B cell (primary cell): ENCODE results near the gene GLYATL3. TPM values are rescaled to one million over a fixed set of nuclear protein-coding genes. Genes with fewer than 3 reads are reported as not detected.

ENCODE experiments used
- ATAC-seq: fragments of 200-7000 bp; cut with Tn5 transposase; one replicate; pipeline ENCODE4 v1.10.0; 2021; ENCODE audit warnings: low read depth, mild to moderate bottlenecking, moderate number of reproducible peaks, moderate library complexity
- CTCF ChIA-PET: fragments of 350-600 bp; sonication (Branson Sonifier 250); formaldehyde crosslinking; loops from one replicate; lab custom pipeline; 2021; ENCODE audit warnings: antibody characterized with exemption, inconsistent platforms; lab: Charles Lee
- POLR2A ChIA-PET: fragments of 350-600 bp; sonication (Branson Sonifier 250); formaldehyde crosslinking; loops from one replicate; lab custom pipeline; 2021; ENCODE audit warnings: antibody characterized with exemption; lab: Charles Lee
- DNase-seq: peaks from one replicate; pipeline ENCODE4 v3.0.0; 2013
- H2AFZ ChIP-seq: 2 replicates; pipeline ENCODE4 v1.6.1; 2012; ENCODE audit warnings: mild to moderate bottlenecking, low read depth, low read length; ENCODE audit not compliant: insufficient read depth, poor library complexity, severe bottlenecking
- H3K27ac ChIP-seq, 2 donors: 1 replicate in 1 of 2; 2 replicates in 1 of 2; pipeline ENCODE4 v1.5.1; 2012 to 2013; ENCODE audit warnings: low read length in 2 of 2, mild to moderate bottlenecking in 2 of 2, moderate library complexity in 1 of 2
- H3K27me3 ChIP-seq, 4 experiments: fragments of 200-600 bp in 1 of 4; sonication (generic) in 1 of 4; replicated peaks in 1 of 4; 1 replicate in 2 of 4; 2 replicates in 2 of 4; pipeline versions ENCODE4 v1.6.1 to v1.7.0; 2013 to 2016; ENCODE audit warnings: low read length in 3 of 4, mild to moderate bottlenecking in 2 of 4, mixed read lengths in 1 of 4, moderate library complexity in 1 of 4; ENCODE audit not compliant: insufficient read depth in 4 of 4, control insufficient read depth in 3 of 4; ENCODE audit errors: control extremely low read depth in 1 of 4
- H3K36me3 ChIP-seq, 2 experiments: replicated peaks in 1 of 2; 1 replicate in 1 of 2; 2 replicates in 1 of 2; pipeline versions ENCODE4 v1.6.1 to v1.7.1; 2013; ENCODE audit warnings: low read length in 1 of 2; ENCODE audit not compliant: insufficient read depth in 2 of 2, control insufficient read depth in 1 of 2; ENCODE audit errors: control extremely low read depth in 1 of 2, extremely low read depth in 1 of 2
- H3K4me1 ChIP-seq, 2 donors: fragments of 200-600 bp in 1 of 2; sonication (generic) in 1 of 2; 1 replicate in 1 of 2; 2 replicates in 1 of 2; pipeline versions ENCODE4 v1.5.1 to v1.6.1; 2013 to 2017; ENCODE audit warnings: low read length in 2 of 2; ENCODE audit not compliant: control insufficient read depth in 2 of 2, insufficient read depth in 2 of 2
- H3K4me2 ChIP-seq: replicated peaks from 2 replicates; pipeline ENCODE3; 2012; ENCODE audit warnings: mild to moderate bottlenecking, low read depth, low read length; ENCODE audit not compliant: poor library complexity, severe bottlenecking
- H3K4me3 ChIP-seq, 5 experiments: fragments of 200-600 bp in 1 of 5; sonication (generic) in 1 of 5; 1 replicate in 3 of 5; 2 replicates in 2 of 5; pipeline versions ENCODE4 v1.5.1 to v1.7.0; 2011 to 2016; ENCODE audit warnings: low read length in 4 of 5, mild to moderate bottlenecking in 4 of 5, low read depth in 2 of 5, control low read depth in 1 of 5, moderate library complexity in 1 of 5; ENCODE audit not compliant: insufficient read depth in 1 of 5; ENCODE audit errors: control extremely low read depth in 1 of 5, extremely low read depth in 1 of 5
- H3K79me2 ChIP-seq: fragments of 200-600 bp; sonication (generic); one replicate; pipeline ENCODE4 v1.6.0; 2016; ENCODE audit warnings: low read length; ENCODE audit not compliant: control insufficient read depth, insufficient read depth
- H3K9ac ChIP-seq: fragments of 200-600 bp; sonication (generic); 2 replicates; pipeline ENCODE4 v1.6.1; 2017; ENCODE audit warnings: mild to moderate bottlenecking, low read length, moderate library complexity
- H3K9me3 ChIP-seq, 3 donors: one replicate each; pipeline versions ENCODE4 v1.6.1 to v1.7.1; 2013; ENCODE audit warnings: low read length in 2 of 3; ENCODE audit not compliant: control insufficient read depth in 2 of 3, insufficient read depth in 1 of 3; ENCODE audit errors: control extremely low read depth in 1 of 3
- H4K20me1 ChIP-seq: 2 replicates; pipeline ENCODE4 v1.6.0; 2012; ENCODE audit warnings: mild to moderate bottlenecking, low read length; ENCODE audit not compliant: insufficient read depth, control insufficient read depth, poor library complexity, severe bottlenecking
- H3K27ac Mint-ChIP-seq: one replicate; pipeline ENCODE4 v1.8.0; 2021; ENCODE audit warnings: mixed read lengths
- H3K27me3 Mint-ChIP-seq: one replicate; pipeline ENCODE4 v1.8.0; 2021; ENCODE audit warnings: mixed read lengths
- H3K4me1 Mint-ChIP-seq: one replicate; pipeline ENCODE4 v1.8.0; 2021; ENCODE audit warnings: mixed read lengths
- H3K4me3 Mint-ChIP-seq: one replicate; pipeline ENCODE4 v1.8.0; 2021; ENCODE audit warnings: mixed read lengths
- H3K9me3 Mint-ChIP-seq: one replicate; pipeline ENCODE4 v1.8.0; 2022; ENCODE audit warnings: mixed read lengths; ENCODE audit not compliant: insufficient read depth
- CTCF ChIP-seq: fragments of 200-600 bp; IDR thresholded peaks from one replicate; pipeline ENCODE4 v1.8.0; 2022; ENCODE audit warnings: antibody characterized with exemption, mild to moderate bottlenecking
- EZH2 ChIP-seq: IDR thresholded peaks from 2 replicates; pipeline ENCODE4 v1.6.1; 2012; ENCODE audit warnings: borderline replicate concordance, low read depth, mild to moderate bottlenecking, moderate library complexity, low read length; ENCODE audit not compliant: insufficient read depth, poor library complexity, severe bottlenecking
- WGBS: methylation state at CpG from one replicate; pipeline ENCODE4 v1.1.5; 2013; ENCODE audit warnings: missing lambda C conversion rate; ENCODE audit not compliant: insufficient coverage; 5-methylcytosine and 5-hydroxymethylcytosine counted together
- intact Hi-C: fragments of 100-400 bp; cut with micrococcal nuclease; formaldehyde crosslinking; loops from one replicate; pipeline ENCODE4 v1.10.0; 2022
- polyA plus RNA-seq: library from polyadenylated mRNA; depleted of rRNA; stranded (reverse); fragments of >200 nt; gene quantifications from 2 replicates; pipeline ENCODE4 v1.2.3, GENCODE V29; 2012
- total RNA-seq, 2 donors: library from RNA; stranded (reverse); fragments of 120-200 nt in 1 of 2; gene quantifications; 1 replicate in 1 of 2; 2 replicates in 1 of 2; pipeline versions ENCODE4 v1.2.3 to v1.2.4, GENCODE V29; 2013 to 2022

Gene GLYATL3
- total and polyA plus RNA-seq, 2 donors (not counting 1 experiment from before 2014, with no cell fraction given): not detected

GRCh38 chr6:49514571-49515484 lies 15.1 kb downstream of the GLYATL3 start:
- ChIA-PET CTCF (interaction anchor here (0.6 kb wide), 1 partner anchor 17 kb away, joined by 3 read pairs; no protein-coding TSS in a partner anchor), POLR2A (no interaction called here)
- Mint-ChIP-seq H3K27me3 (peaks cover 6% of the 10 kb centered on the region), H3K9me3 (no peaks in the 10 kb centered on the region), H3K4me3 (no peak overlapping the region), H3K4me1 (no peaks in the 10 kb centered on the region), H3K27ac (no peak overlapping the region)
- ATAC-seq (no peak), DNase-seq (no peak)
- Histone ChIP-seq H2AFZ (no peak overlapping the region), H3K4me3 (no peak overlapping the region), H3K79me2 (no peaks in the 10 kb centered on the region), H3K9ac (no peak overlapping the region), H4K20me1 (no peaks in the 10 kb centered on the region), H3K9me3 (no peaks in the 10 kb centered on the region), H3K36me3 (no peaks in the 10 kb centered on the region), H3K27ac (no peak overlapping the region), H3K4me2 (no peak overlapping the region), H3K4me1 (no peaks in the 10 kb centered on the region), H3K27me3 (no peaks in the 10 kb centered on the region)
- intact Hi-C loops: no loop called here
- 100% methylated on average over 1 of the region's 8 CpGs for WGBS
- TF ChIP-seq CTCF: no peak
- TF ChIP-seq EZH2: no peak

- Histone ChIP-seq H3K36me3 (no peaks in the 10 kb centered on the region), H3K79me2 (no peaks in the 10 kb centered on the region), H3K9ac (no peak overlapping the region), H3K4me2 (no peak overlapping the region), H3K4me1 (no peaks in the 10 kb centered on the region), H3K4me3 (no peak overlapping the region), H3K9me3 (no peaks in the 10 kb centered on the region), H3K27ac (no peak overlapping the region), H2AFZ (no peak overlapping the region), H3K27me3 (no peaks in the 10 kb centered on the region), H4K20me1 (no peaks in the 10 kb centered on the region)
- ATAC-seq: no peak
- 82% methylated on average over 2 of the region's 10 CpGs for WGBS
- no peak overlapping the region for H3K4me3 Mint-ChIP-seq
- no peak for TF ChIP-seq EZH2
- no peak for TF ChIP-seq CTCF
- H3K4me1 Mint-ChIP-seq: no peaks in the 10 kb centered on the region
- CTCF ChIA-PET: no interaction called here
- peaks cover 6% of the 10 kb centered on the region for H3K27me3 Mint-ChIP-seq
- intact Hi-C loops: no loop called here
- DNase-seq: no peak
- POLR2A ChIA-PET: no interaction called here
- no peaks in the 10 kb centered on the region for H3K9me3 Mint-ChIP-seq
- H3K27ac Mint-ChIP-seq: no peak overlapping the region
Measured at GRCh38 chr6:49515485-49516146, 15.9 kb downstream of the GLYATL3 start.
